ENCODE results near the gene MAVS.

DNA sequence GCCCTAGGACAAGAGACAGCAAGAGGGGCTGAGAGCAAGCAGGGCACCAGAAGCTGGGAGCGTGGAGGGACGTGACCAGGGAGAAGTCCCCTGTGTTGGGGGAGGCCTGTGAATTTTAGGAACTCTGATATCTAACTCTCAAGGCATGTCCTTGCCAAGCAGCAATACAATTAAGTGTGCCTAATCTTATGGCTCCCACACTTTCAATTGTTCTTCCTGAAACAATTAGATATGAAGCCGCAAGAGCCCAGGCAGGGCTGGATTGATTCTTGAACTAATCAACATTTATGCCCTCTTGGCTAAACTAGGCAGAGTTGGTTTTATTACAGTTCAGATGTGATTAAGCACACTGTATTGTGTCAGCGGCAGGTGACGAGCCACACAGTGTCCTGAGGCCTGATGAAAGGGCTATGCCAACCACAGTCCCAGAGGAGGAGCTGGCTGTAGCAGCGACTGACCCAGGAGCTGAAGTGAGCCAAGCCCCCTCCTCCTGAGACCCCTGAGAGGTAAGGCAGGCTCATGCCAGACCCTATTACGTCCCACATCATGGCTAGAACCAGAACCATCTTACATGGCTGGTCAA is 4.2 kb upstream of the MAVS start:
- TF ChIP-seq CTCF (IDR thresholded peaks at IDR 0.05; ENCODE audit: low read length) (no peak), EZH2 (optimal IDR thresholded peaks at IDR 0.05; ENCODE audit: low read depth, low read length) (no peak), EZH2phosphoT487 (IDR thresholded peaks at IDR 0.05; ENCODE audit: low read length) (no peak)
